ENCODE results near the gene AKAP6.
A peak's percentile ranks its signal among the peaks of the same experiment; 100 is the strongest.

AKAP6 gene

GRCh38 chr14:32329146-32329545 is at the start of gene AKAP6:
Gene AKAP6, plus strand, starts transcription at chr14:32329298. Its CDS starts 104,196 bp downstream, at chr14:32433494.
- DNase-seq (ENCODE audit: low spot score): no peak

DNA sequence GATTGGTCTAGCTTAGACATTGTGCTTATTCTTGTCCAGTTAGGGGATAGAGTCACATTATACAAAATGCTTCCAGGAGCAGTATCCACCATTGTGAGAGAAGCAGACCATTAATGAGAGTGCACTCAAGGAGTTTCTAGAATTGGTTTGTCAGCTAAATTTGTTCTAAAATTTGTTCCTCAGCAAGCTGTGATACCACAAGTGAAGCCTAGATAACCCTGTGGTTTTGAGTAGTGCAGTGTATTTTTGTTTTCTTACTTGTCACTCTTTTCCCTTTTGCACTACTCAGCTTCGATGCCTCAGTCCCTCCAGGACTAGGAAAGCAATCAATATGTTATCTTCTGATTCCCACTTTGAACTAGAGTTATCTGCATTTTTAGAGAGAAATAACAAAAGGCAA is 42.5 kb upstream of the AKAP6 start:
- DNase-seq (ENCODE audit: low spot score): no peak

GRCh38 chr14:32296366-32296765 is 32.7 kb upstream of the AKAP6 start:
- no peak for DNase-seq (ENCODE audit: low spot score)

DNA sequence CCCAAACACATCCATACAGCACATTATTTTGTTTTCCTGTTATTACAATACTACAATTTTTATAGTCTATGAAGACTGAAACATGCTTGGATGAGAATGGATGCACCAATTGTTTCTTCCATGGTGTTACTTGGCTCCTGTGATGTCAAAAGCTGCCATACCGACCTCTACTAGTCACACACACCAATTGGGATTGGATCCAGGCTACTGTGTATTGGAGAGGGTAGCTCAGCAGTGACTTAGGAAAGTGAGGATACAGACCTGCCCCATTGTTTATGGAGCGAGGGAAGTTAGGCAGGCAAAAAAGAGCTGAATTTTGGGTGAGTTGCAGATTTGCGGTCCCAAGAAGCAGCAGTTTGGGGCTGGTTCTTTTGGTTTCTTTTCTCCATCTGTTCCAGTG is 30.8 kb upstream of the AKAP6 start:
- DNase-seq (ENCODE audit: low spot score): no peak

DNA sequence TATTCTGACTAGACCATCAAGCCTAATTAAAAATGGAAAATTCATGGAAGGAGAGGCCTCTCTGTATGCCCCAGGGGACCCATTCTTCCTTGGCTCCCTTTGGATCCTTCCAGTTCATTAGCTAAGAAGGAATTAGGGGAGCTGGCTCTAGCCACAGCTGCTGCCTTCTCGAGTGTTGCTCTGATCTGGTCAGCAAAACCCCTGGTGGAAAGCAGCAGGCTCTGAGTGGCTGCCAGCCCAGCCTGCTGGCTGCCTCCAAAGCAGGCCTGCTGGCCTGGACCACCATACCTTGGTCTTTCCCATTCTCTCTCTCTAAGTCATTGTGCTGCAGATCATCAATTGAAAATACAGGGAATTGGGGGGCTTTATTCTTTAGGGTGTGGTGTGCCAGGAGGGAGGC is 29.0 kb upstream of the AKAP6 start:
- DNase-seq (ENCODE audit: low spot score): no peak

- DNase-seq (ENCODE audit: low spot score): peak; percentile 20
Observed at GRCh38 chr14:32303865-32304264, 25.2 kb upstream of the AKAP6 start.

- DNase-seq (ENCODE audit: low spot score): no peak
Observed at GRCh38 chr14:32304296-32304695, 24.8 kb upstream of the AKAP6 start.

DNA sequence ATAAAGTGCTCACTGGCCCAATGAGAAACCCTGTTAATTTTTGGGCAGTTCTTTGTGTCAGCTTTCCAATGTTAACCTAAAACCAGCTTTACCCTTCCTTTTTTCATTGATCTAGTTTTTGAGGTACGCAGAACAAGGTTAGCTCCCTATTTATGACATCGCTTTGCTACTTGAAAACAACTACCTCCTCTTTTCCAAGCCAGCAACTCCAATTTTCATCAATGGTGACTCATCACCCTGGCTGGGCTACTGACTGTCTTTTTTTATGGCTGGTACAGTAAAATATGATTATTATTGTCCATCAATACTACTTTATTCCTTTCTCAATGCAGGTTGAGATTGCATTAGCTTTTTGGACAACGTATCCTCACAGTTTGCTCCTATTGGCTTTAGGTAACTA is 22.5 kb upstream of the AKAP6 start:
- DNase-seq (ENCODE audit: low spot score): no peak

DNA sequence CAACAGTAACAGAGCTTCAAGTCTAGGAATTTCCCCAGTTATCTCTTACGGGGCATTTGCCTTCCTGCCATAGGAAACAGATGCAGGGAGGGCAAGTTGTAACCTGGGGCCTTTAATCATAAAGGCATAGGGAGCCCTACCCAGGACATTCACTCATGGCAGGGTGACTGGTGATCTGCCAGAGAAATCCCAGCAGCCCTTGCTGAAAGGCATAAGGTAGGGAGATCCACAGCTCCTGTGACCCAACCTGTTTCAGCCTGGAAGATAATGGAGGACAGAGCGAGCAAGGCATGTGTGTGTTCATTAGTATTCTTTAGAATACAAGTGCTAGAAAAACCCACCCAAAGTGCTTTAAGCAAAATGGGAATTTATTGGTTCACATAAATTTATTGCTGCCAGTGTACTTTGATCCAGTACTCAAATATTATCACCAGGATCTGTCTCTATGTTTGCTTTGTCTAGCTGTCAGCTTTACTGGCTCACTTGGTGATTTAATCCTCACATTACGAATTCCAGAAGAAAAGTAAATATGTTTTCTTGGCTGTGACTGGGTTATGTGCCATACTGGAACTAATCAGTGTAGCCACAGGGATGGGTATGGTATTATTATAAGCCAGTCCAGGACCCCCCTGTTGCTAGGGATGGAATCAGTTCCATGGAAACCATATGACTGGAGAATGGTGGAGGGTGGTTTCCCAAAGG is 21.1 kb upstream of the AKAP6 start:
- DNase-seq (ENCODE audit: low spot score): peak; percentile 14

DNA sequence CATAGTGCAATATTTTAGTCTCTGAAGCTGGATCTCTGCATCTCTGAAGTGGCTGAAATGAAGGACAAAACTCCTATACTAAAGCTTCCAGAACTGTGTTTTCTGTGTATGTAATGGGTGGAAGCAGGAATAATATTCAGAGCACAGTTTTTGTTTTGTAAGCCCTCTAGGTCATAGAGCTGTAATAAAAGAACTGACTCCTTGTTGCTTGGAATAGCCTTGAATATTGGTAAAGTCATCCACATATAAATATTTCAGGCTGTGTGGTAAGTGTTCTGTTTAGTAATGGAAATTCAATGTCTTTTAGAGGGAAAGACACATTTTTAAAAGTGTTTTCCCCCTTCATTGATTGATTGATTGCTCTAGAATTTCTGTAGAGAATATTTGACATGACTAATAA is 18.2 kb upstream of the AKAP6 start:
- DNase-seq (ENCODE audit: low spot score): no peak

DNA sequence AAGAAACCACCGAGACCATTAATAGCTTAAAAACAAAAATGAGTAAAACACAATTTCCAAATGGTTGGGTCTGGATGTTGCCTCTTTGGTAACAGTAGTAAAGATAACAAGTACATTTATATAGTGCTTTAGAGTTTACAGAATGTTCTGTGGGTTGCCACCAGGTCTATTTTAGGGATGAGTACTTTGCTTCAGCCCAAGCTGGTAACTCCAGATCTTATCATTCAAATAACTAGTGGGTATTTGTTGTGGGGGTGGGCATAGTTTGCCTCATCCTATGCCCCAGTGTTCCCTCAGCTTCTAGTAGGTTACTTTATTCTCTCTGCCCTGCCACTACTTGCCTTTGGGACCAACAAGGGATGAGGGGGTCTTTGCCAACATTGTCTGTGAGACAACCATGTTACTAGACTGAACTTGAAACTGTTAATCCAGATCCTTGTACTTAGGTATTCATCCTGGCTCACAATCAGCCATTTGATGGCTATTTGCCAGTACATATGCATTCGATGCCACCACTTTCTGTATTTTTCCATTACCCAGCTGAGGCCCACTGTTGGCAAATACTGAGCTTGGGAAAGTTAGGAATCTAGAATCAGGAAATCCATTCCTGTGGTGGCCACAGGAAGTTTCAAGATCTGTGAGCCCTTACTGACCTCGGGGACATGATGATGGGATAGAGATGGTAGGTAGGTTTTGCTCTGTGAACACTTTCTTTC is 17.6 kb upstream of the AKAP6 start:
- DNase-seq (ENCODE audit: low spot score): no peak

- DNase-seq (ENCODE audit: low spot score): no peak
Observed at GRCh38 chr14:32312010-32312331, 17.1 kb upstream of the AKAP6 start.

GRCh38 chr14:32313844-32314376 is 15.2 kb upstream of the AKAP6 start:
- DNase-seq (ENCODE audit: low spot score): no peak

DNA sequence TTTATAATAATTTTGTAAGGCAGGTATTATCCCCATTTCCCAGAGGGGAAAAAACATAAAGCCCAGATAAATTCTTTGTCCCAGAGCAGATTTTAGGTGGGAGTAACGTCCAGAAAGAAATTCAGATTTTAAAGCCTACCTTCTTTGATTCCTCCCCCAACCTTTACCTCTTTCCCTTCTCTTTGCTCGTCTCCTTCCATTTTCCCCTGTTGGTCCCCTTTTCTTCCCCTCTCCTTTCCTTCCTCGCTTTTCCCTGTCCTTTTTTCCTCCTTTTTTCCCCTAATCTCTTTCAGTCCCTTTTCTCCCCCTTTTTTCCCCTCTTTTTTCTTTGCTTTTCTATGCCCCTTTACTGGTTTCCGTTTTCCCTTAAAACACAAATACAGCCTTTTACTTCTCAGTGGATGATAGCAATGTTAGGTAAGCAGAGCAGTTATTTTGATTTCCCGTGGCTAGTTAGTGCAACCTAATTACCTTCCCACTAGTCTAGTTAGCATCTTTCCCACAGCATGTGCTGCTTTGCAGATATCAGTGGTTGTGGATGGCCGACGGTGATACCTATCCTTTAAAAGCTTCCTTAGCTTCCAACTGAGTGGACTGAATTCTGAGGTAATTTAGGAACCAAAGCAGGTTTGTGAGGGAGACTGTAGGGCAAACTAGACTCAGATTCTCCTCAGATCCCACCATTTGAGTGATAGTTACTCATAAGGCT is 10.9 kb upstream of the AKAP6 start:
- no peak for DNase-seq (ENCODE audit: low spot score)

DNA sequence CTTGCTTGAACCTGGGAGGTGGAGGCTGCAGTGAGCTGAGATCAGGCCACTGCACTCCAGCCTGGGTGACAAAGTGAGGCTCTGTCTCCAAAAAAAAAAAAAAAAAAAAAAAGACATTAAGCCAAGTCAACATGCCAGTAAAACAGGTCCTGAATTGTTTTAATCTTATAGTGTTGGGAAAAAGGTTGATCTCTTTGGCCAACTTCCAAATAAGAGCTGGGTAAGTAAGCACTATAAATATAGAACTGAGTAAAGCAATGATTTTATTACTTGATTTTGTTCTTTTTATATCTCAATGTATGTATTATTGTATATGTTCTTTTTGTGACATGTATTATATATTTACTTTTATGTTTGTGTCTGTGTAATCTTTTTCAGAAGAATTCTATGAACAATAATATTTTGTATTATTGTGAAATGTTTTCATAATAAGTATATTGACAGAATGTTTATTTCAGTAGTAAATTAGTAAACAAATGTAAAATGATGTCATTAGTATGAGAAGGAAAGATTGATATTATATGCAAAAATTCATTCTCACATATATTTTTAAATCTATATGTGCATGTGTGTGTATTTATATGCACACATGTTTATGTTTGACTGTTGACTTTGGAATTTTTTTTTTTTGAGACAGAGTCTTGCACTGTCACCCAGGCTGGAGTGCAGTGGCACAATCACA is 9.6 kb upstream of the AKAP6 start:
- no peak for DNase-seq (ENCODE audit: low spot score)

GRCh38 chr14:32324601-32325000 is 4.5 kb upstream of the AKAP6 start:
- DNase-seq (ENCODE audit: low spot score): no peak

GRCh38 chr14:32327255-32327961 is 1.7 kb upstream of the AKAP6 start:
- no peak for DNase-seq (ENCODE audit: low spot score)

- no peak for DNase-seq (ENCODE audit: low spot score)
Observed at GRCh38 chr14:32329690-32330285, 690 bp downstream of the AKAP6 start.

- DNase-seq (ENCODE audit: low spot score): no peak
Observed at GRCh38 chr14:32330351-32331111, 1.4 kb downstream of the AKAP6 start.

GRCh38 chr14:32331206-32331605 is 2.1 kb downstream of the AKAP6 start:
- no peak for DNase-seq (ENCODE audit: low spot score)

All from HuH-7 (cell line).